ENCODE results near the gene PPT1. TPM values are rescaled to one million over a fixed set of nuclear protein-coding genes. Genes with fewer than 3 reads are reported as not detected.

The PPT1 gene
- total RNA-seq, 3 donors from 2014 or later = 16.7 to 63.1 (median 39.1) TPM

DNA sequence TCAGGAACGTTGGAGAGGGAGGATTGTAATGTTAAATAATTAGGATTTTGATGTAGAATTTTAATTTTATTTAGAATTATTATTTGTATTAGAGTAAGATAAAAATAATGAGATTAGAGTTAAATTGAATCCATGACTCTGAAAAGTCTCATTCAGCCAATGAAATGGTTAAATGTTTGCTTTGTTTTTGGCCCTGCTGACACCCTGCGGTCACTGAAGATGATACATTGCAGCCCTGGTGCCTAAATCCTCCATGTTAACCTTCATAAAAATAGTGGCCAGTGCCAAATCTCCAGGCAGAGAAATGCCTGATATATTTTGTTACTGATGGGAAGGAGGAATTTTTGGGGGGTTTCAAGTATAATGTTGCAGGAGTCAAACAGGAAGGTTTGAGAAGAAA is 36.8 kb upstream of the PPT1 start:
- H3K4me1 ChIP-seq (ENCODE audit: low read depth) = no peaks in the 10 kb centered on the region
- no peak overlapping the region for H3K4me3 ChIP-seq
- no peaks in the 10 kb centered on the region for H3K9me3 ChIP-seq
- H3K36me3 ChIP-seq (ENCODE audit: low read depth) = no peaks in the 10 kb centered on the region
- DNase-seq (no peak), ATAC-seq (no peak)
- TF ChIP-seq, protein P1, sequence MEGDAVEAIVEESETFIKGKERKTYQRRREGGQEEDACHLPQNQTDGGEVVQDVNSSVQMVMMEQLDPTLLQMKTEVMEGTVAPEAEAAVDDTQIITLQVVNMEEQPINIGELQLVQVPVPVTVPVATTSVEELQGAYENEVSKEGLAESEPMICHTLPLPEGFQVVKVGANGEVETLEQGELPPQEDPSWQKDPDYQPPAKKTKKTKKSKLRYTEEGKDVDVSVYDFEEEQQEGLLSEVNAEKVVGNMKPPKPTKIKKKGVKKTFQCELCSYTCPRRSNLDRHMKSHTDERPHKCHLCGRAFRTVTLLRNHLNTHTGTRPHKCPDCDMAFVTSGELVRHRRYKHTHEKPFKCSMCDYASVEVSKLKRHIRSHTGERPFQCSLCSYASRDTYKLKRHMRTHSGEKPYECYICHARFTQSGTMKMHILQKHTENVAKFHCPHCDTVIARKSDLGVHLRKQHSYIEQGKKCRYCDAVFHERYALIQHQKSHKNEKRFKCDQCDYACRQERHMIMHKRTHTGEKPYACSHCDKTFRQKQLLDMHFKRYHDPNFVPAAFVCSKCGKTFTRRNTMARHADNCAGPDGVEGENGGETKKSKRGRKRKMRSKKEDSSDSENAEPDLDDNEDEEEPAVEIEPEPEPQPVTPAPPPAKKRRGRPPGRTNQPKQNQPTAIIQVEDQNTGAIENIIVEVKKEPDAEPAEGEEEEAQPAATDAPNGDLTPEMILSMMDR (IDR thresholded peaks at IDR 0.05) = no peak
- intact Hi-C loops (cut with DNase I, micrococcal nuclease) = no loop called here

DNA sequence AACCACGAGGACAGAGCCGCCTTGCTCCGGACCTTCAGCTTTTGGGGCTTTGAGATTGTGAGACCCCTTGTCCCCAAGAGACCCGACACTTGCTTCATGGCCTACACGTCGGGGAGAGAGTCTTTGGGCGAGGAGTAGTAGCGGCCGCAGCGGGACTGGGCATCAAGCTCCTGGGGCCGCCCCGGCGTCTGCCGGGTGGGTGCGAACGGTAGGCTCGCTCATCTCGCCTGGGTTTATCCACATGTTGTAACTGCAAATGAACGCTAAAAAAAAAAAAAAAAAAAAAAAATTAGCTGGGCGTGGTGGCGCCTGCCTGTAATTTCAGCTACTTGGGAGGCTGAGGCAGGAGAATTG is 36.2 kb upstream of the PPT1 start:
- H3K36me3 ChIP-seq (ENCODE audit: low read depth) = no peaks in the 10 kb centered on the region
- H3K9me3 ChIP-seq = no peaks in the 10 kb centered on the region
- TF ChIP-seq, protein P1 (IDR thresholded peaks at IDR 0.05) = no peak
- no peak for DNase-seq
- ATAC-seq = no peak
- no peaks in the 10 kb centered on the region for H3K4me1 ChIP-seq (ENCODE audit: low read depth)
- intact Hi-C loops (cut with DNase I, micrococcal nuclease) = no loop called here
- no peak overlapping the region for H3K4me3 ChIP-seq

GRCh38 chr1:40132383-40133311 is 35.6 kb upstream of the PPT1 start:
- Histone ChIP-seq H3K9me3 (no peaks in the 10 kb centered on the region), H3K4me1 (ENCODE audit: low read depth) (no peaks in the 10 kb centered on the region), H3K4me3 (no peak overlapping the region), H3K36me3 (ENCODE audit: low read depth) (no peaks in the 10 kb centered on the region)
- TF ChIP-seq, protein P1 (IDR thresholded peaks at IDR 0.05) = no peak
- ATAC-seq (no peak), DNase-seq (no peak)
- intact Hi-C loops (cut with DNase I, micrococcal nuclease) = no loop called here

- H3K4me3 ChIP-seq = no peak overlapping the region
- H3K9me3 ChIP-seq = no peaks in the 10 kb centered on the region
- H3K36me3 ChIP-seq (ENCODE audit: low read depth) = no peaks in the 10 kb centered on the region
- no peaks in the 10 kb centered on the region for H3K4me1 ChIP-seq (ENCODE audit: low read depth)
- TF ChIP-seq, protein P1 (IDR thresholded peaks at IDR 0.05) = no peak
- intact Hi-C loops (cut with DNase I, micrococcal nuclease) = no loop called here
- ATAC-seq = no peak
- no peak for DNase-seq
These were observed 33.8 kb upstream of the PPT1 start for GRCh38 chr1:40130892-40131291.

- ATAC-seq = no peak
- Histone ChIP-seq H3K4me1 (ENCODE audit: low read depth) (no peaks in the 10 kb centered on the region), H3K4me3 (no peak overlapping the region), H3K9me3 (no peaks in the 10 kb centered on the region), H3K36me3 (ENCODE audit: low read depth) (no peaks in the 10 kb centered on the region)
- intact Hi-C loops (cut with DNase I, micrococcal nuclease) = no loop called here
- TF ChIP-seq, protein P1 (IDR thresholded peaks at IDR 0.05) = no peak
- DNase-seq = no peak
These were observed 25.8 kb upstream of the PPT1 start for GRCh38 chr1:40122855-40123254.

Measured in mucosa of descending colon (tissue), 3 donors.